Caco-2 (cell line): ENCODE results near the gene VIPAS39. TPM values are rescaled to one million over a fixed set of nuclear protein-coding genes. Genes with fewer than 3 reads are reported as not detected.

Experiments
- BruUV-seq: library from RNA; stranded (reverse); fragments of 400-500 nt; replicated peaks from 2 replicates; lab custom pipeline; 2021; lab: Mats Ljungman, UMichigan
- CTCF ChIA-PET: fragments of 300-600 bp; sonication (Branson Sonifier 250); formaldehyde crosslinking; loops from one replicate; lab custom pipeline; 2022; ENCODE audit warnings: antibody characterized with exemption; lab: Charles Lee
- POLR2A ChIA-PET: fragments of 300-600 bp; sonication (Branson Sonifier 250); formaldehyde crosslinking; loops from one replicate; lab custom pipeline; 2022; ENCODE audit warnings: antibody characterized with exemption; lab: Charles Lee
- DNase-seq, 2 experiments: peaks; one replicate each; pipeline versions ENCODE4 v3.0.0 to v3.0.0-alpha.2; 2020 to 2022
- H3K27me3 ChIP-seq: replicated peaks from 2 replicates; pipeline ENCODE4 v1.6.0; 2011; ENCODE audit warnings: low read length; ENCODE audit not compliant: control insufficient read depth, insufficient read depth
- H3K36me3 ChIP-seq: 2 replicates; pipeline ENCODE4 v1.5.1; 2011; ENCODE audit warnings: low read length; ENCODE audit not compliant: control insufficient read depth, insufficient read depth
- H3K4me1 ChIP-seq: fragments of 250-450 bp; sonication (Bioruptor Pico); 2 replicates; pipeline ENCODE4 v1.5.1; 2020; ENCODE audit warnings: mild to moderate bottlenecking
- H3K4me3 ChIP-seq: 2 replicates; pipeline ENCODE4 v1.5.1; 2011; ENCODE audit warnings: low read depth, mild to moderate bottlenecking, control low read depth, low read length
- H3K9me3 ChIP-seq: fragments of 250-450 bp; sonication (Bioruptor Pico); 2 replicates; pipeline ENCODE4 v1.5.1; 2020; ENCODE audit warnings: mild to moderate bottlenecking, moderate library complexity
- H3K27ac Mint-ChIP-seq: one replicate; pipeline ENCODE4 v1.8.0; 2022; ENCODE audit warnings: mixed read lengths; ENCODE audit not compliant: unreplicated experiment
- H3K27me3 Mint-ChIP-seq: one replicate; pipeline ENCODE4 v1.8.0; 2022; ENCODE audit warnings: mixed read lengths; ENCODE audit not compliant: insufficient read depth, unreplicated experiment
- H3K36me3 Mint-ChIP-seq: one replicate; pipeline ENCODE4 v1.8.0; 2022; ENCODE audit warnings: mild to moderate bottlenecking, mixed read lengths; ENCODE audit not compliant: insufficient read depth, unreplicated experiment
- H3K4me1 Mint-ChIP-seq: one replicate; pipeline ENCODE4 v1.8.0; 2022; ENCODE audit warnings: low read depth, mixed read lengths; ENCODE audit not compliant: unreplicated experiment
- H3K4me3 Mint-ChIP-seq: one replicate; pipeline ENCODE4 v1.8.0; 2022; ENCODE audit warnings: mild to moderate bottlenecking, moderate library complexity, mixed read lengths; ENCODE audit not compliant: unreplicated experiment
- H3K9me3 Mint-ChIP-seq: one replicate; pipeline ENCODE4 v1.8.0; 2022; ENCODE audit warnings: mixed read lengths; ENCODE audit not compliant: unreplicated experiment
- CTCF ChIP-seq, 2 experiments: fragments of 200-600 bp in 1 of 2; IDR thresholded peaks; 1 replicate in 1 of 2; 2 replicates in 1 of 2; pipeline versions ENCODE4 v1.5.1 to v1.8.0; 2011 to 2022; ENCODE audit warnings: antibody characterized with exemption in 1 of 2, control low read depth in 1 of 2, inconsistent platforms in 1 of 2, low read depth in 1 of 2, low read length in 1 of 2, mild to moderate bottlenecking in 1 of 2, moderate library complexity in 1 of 2; ENCODE audit not compliant: insufficient read depth in 1 of 2, severe bottlenecking in 1 of 2, unreplicated experiment in 1 of 2
- intact Hi-C: fragments of 100-400 bp; cut with micrococcal nuclease; formaldehyde crosslinking; loops from one replicate; pipeline ENCODE4 v1.10.0; 2022; ENCODE audit not compliant: unreplicated experiment
- total RNA-seq: library from RNA; stranded (reverse); gene quantifications from 2 replicates; pipeline ENCODE4 v1.2.3, GENCODE V29; 2022

The VIPAS39 gene
- total RNA-seq, 1 experiment from 2014 or later, result 20.7 TPM

GRCh38 chr14:77473921-77474320, 16.5 kb upstream of the VIPAS39 start:
- ChIA-PET POLR2A (no interaction called here), CTCF (interaction anchor here (0.6 kb wide), 1 partner anchor 44 kb away, joined by 4 read pairs; no protein-coding TSS in a partner anchor)
- no TSS peak for BruUV-seq

DNA sequence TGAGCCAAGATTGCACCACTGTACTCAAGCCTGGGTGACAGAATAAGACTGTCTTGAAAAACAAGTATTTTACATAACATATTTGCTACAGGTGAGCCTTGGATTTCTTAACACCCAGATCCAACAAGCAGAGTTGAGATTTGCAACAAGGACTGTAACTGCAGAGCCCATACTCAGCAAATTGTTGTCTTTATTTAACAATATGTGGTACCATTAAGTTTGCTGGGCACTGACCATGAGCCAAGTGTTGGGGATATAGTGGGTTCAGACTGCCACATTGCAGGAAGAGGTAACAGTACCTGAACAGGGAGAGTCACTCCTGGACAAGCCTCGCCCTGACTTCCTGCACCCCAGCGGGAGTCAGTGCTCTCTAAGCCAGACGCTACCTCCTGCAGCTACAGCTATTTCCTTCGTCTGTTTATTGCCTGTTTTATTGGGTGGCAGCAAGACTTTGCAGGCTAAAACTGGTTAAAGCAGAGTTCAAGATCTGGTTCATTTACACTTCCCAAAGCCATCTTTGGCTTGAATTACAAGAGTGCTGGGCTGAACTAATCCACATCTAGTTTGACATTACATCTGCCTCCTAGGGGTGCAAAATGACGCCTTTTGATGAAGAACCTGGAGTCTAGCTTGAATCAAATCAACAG, 12.9 kb upstream of the VIPAS39 start:
- no peaks in the 10 kb centered on the region for H3K9me3 Mint-ChIP-seq
- intact Hi-C loops, result no loop called here
- ChIA-PET CTCF (no interaction called here), POLR2A (no interaction called here)
- no peaks in the 10 kb centered on the region for H3K27me3 Mint-ChIP-seq
- Histone ChIP-seq H3K27me3 (no peaks in the 10 kb centered on the region), H3K36me3 (no peaks in the 10 kb centered on the region), H3K4me1 (no peaks in the 10 kb centered on the region), H3K4me3 (no peak overlapping the region), H3K9me3 (no peaks in the 10 kb centered on the region)
- no peak overlapping the region for H3K4me3 Mint-ChIP-seq
- H3K4me1 Mint-ChIP-seq, result no peaks in the 10 kb centered on the region
- H3K27ac Mint-ChIP-seq, result no peak overlapping the region
- H3K36me3 Mint-ChIP-seq, result peaks cover 47% of the 10 kb centered on the region
- BruUV-seq, result no TSS peak
- TF ChIP-seq CTCF (IDR thresholded peaks at IDR 0.05; ENCODE audit: insufficient read depth in 1 of 2, low read depth in 1 of 2, low read length in 1 of 2, severe bottlenecking in 1 of 2, unreplicated experiment in 1 of 2), result no peak
- no peak for DNase-seq

More at GRCh38 chr14:77473921-77474320, 16.5 kb upstream of the VIPAS39 start:
- Mint-ChIP-seq H3K4me3 (no peak overlapping the region), H3K27me3 (no peaks in the 10 kb centered on the region), H3K9me3 (no peaks in the 10 kb centered on the region), H3K27ac (no peak overlapping the region), H3K4me1 (no peaks in the 10 kb centered on the region), H3K36me3 (peaks cover 15% of the 10 kb centered on the region)
- Histone ChIP-seq H3K9me3 (no peaks in the 10 kb centered on the region), H3K4me3 (no peak overlapping the region), H3K4me1 (no peaks in the 10 kb centered on the region), H3K36me3 (no peaks in the 10 kb centered on the region), H3K27me3 (no peaks in the 10 kb centered on the region)
- intact Hi-C loops, result no loop called here
- no peak for TF ChIP-seq CTCF (IDR thresholded peaks at IDR 0.05; ENCODE audit: insufficient read depth in 1 of 2, low read depth in 1 of 2, low read length in 1 of 2, severe bottlenecking in 1 of 2, unreplicated experiment in 1 of 2)
- DNase-seq, result no peak

GRCh38 chr14:77469539-77469938, 12.1 kb upstream of the VIPAS39 start:
- no TSS peak for BruUV-seq
- H3K4me3 ChIP-seq, result no peak overlapping the region
- no peak for DNase-seq
- no peaks in the 10 kb centered on the region for H3K27me3 Mint-ChIP-seq
- H3K9me3 Mint-ChIP-seq, result no peaks in the 10 kb centered on the region
- H3K4me3 Mint-ChIP-seq, result no peak overlapping the region
- H3K27me3 ChIP-seq, result no peaks in the 10 kb centered on the region
- H3K36me3 Mint-ChIP-seq, result peaks cover 55% of the 10 kb centered on the region
- POLR2A ChIA-PET, result interaction anchor here (0.6 kb wide), 1 partner anchor 706 kb away, joined by 5 read pairs; no protein-coding TSS in a partner anchor
- no peaks in the 10 kb centered on the region for H3K4me1 Mint-ChIP-seq
- H3K27ac Mint-ChIP-seq, result no peak overlapping the region
- TF ChIP-seq CTCF (IDR thresholded peaks at IDR 0.05; ENCODE audit: insufficient read depth in 1 of 2, low read depth in 1 of 2, low read length in 1 of 2, severe bottlenecking in 1 of 2, unreplicated experiment in 1 of 2), result no peak
- CTCF ChIA-PET, result interaction anchor here (0.7 kb wide), 1 partner anchor 655 kb away, joined by 4 read pairs; no protein-coding TSS in a partner anchor
- H3K4me1 ChIP-seq, result no peaks in the 10 kb centered on the region
- H3K9me3 ChIP-seq, result no peaks in the 10 kb centered on the region
- intact Hi-C loops, result no loop called here
- H3K36me3 ChIP-seq, result no peaks in the 10 kb centered on the region
